H1 (cell line): Measurements from ENCODE around the gene HACD3. TPM values are rescaled to one million over a fixed set of nuclear protein-coding genes. Genes with fewer than 3 reads are reported as not detected.
A peak's percentile ranks its signal among the peaks of the same experiment; 100 is the strongest.

ENCODE experiments used
- CTCF ChIA-PET: fragments of 300-600 bp; sonication (Branson Sonifier 250); formaldehyde crosslinking; loops from one replicate; lab custom pipeline; 2021; ENCODE audit not compliant: partially characterized antibody; lab: Charles Lee
- POLR2A ChIA-PET: fragments of 300-600 bp; sonication (Branson Sonifier 250); formaldehyde crosslinking; loops from one replicate; lab custom pipeline; 2021; ENCODE audit warnings: inconsistent platforms; ENCODE audit not compliant: partially characterized antibody; lab: Charles Lee
- DNase-seq, 2 experiments: peaks; one replicate each; pipeline versions ENCODE4 v3.0.0 to v3.0.0-alpha.2; 2010 to 2022; ENCODE audit warnings: low spot score in 2 of 2, low read depth in 1 of 2, mixed read lengths in 1 of 2
- FAIRE-seq: peaks from 2 replicates; lab custom pipeline; 2011; peaks lifted over from hg19 to GRCh38; lab: Jason Lieb, UNC
- H2AFZ ChIP-seq: 2 replicates; pipeline ENCODE4 v1.8.1; 2012; ENCODE audit warnings: low read length, inconsistent platforms
- H2AK5ac ChIP-seq: 2 replicates; pipeline ENCODE4 v1.6.1; 2013; ENCODE audit warnings: low read depth, low read length
- H2BK120ac ChIP-seq: replicated peaks from 2 replicates; pipeline ENCODE3; 2013; ENCODE audit warnings: low read depth, low read length, inconsistent platforms
- H2BK12ac ChIP-seq: 2 replicates; pipeline ENCODE4 v1.6.1; 2013; ENCODE audit warnings: low read depth, low read length
- H2BK15ac ChIP-seq: 2 replicates; pipeline ENCODE4 v1.6.1; 2013; ENCODE audit warnings: low read length
- H2BK20ac ChIP-seq: 2 replicates; pipeline ENCODE4 v1.6.1; 2013; ENCODE audit warnings: low read length
- H2BK5ac ChIP-seq: 2 replicates; pipeline ENCODE4 v1.6.1; 2013; ENCODE audit warnings: low read depth, low read length
- H3K14ac ChIP-seq: 2 replicates; pipeline ENCODE4 v1.6.1; 2013; ENCODE audit warnings: inconsistent platforms; ENCODE audit not compliant: insufficient read length
- H3K18ac ChIP-seq: 2 replicates; pipeline ENCODE4 v1.6.1; 2013; ENCODE audit warnings: low read length; ENCODE audit errors: extremely low read depth
- H3K23ac ChIP-seq: 2 replicates; pipeline ENCODE4 v1.6.1; 2013; ENCODE audit warnings: inconsistent platforms; ENCODE audit not compliant: insufficient read length
- H3K23me2 ChIP-seq: 2 replicates; pipeline ENCODE4 v1.6.1; 2013; ENCODE audit warnings: low read depth, low read length
- H3K27ac ChIP-seq: 2 replicates; pipeline ENCODE4 v1.6.1; 2011; ENCODE audit warnings: low read depth, low read length, inconsistent platforms
- H3K27me3 ChIP-seq, 4 experiments: replicated peaks in 1 of 4; 1 replicate in 1 of 4; 2 replicates in 3 of 4; pipeline versions ENCODE4 v1.6.1 to v1.8.1; 2011 to 2013; ENCODE audit warnings: low read length in 3 of 4, mild to moderate bottlenecking in 3 of 4, inconsistent platforms in 2 of 4, mixed read lengths in 2 of 4, moderate library complexity in 1 of 4; ENCODE audit not compliant: control insufficient read depth in 3 of 4, insufficient read depth in 3 of 4; ENCODE audit errors: extremely low read depth in 1 of 4
- H3K36me3 ChIP-seq, 4 experiments: 2 replicates each; pipeline versions ENCODE4 v1.6.1 to v1.8.1; 2011 to 2013; ENCODE audit warnings: mild to moderate bottlenecking in 4 of 4, low read length in 3 of 4, moderate library complexity in 2 of 4, control low read depth in 1 of 4, inconsistent platforms in 1 of 4; ENCODE audit not compliant: insufficient read depth in 4 of 4, control insufficient read depth in 2 of 4
- H3K4ac ChIP-seq: replicated peaks from 2 replicates; pipeline ENCODE3; 2013; ENCODE audit warnings: low read length, low read depth, mixed read lengths, inconsistent platforms; ENCODE audit not compliant: insufficient read length
- H3K4me1 ChIP-seq, 4 experiments: replicated peaks in 1 of 4; 1 replicate in 1 of 4; 2 replicates in 3 of 4; pipeline versions ENCODE4 v1.6.1 to v1.8.1; 2011 to 2013; ENCODE audit warnings: low read length in 3 of 4, inconsistent platforms in 2 of 4, mixed read lengths in 1 of 4; ENCODE audit not compliant: insufficient read depth in 4 of 4, control insufficient read depth in 3 of 4
- H3K4me2 ChIP-seq, 2 experiments: 2 replicates each; pipeline versions ENCODE4 v1.6.1 to v1.8.1; 2011 to 2013; ENCODE audit warnings: low read depth in 2 of 2, low read length in 2 of 2, control low read depth in 1 of 2, inconsistent platforms in 1 of 2, mild to moderate bottlenecking in 1 of 2; ENCODE audit not compliant: insufficient read depth in 1 of 2
- H3K4me3 ChIP-seq, 4 experiments: fragments of 200-600, 300-600 bp in 1 of 4; sonication (generic), shearing (Covaris generic), sonication (Bioruptor Twin) in 1 of 4; 2 replicates each; pipeline versions ENCODE4 v1.5.1 to v1.8.1; 2011 to 2016; ENCODE audit warnings: low read length in 4 of 4, low read depth in 3 of 4, control low read depth in 2 of 4, inconsistent platforms in 2 of 4, mild to moderate bottlenecking in 2 of 4, mixed read lengths in 1 of 4, moderate library complexity in 1 of 4; ENCODE audit not compliant: insufficient read depth in 2 of 4; ENCODE audit errors: extremely low read depth in 1 of 4
- H3K56ac ChIP-seq: replicated peaks from 2 replicates; pipeline ENCODE3; 2013; ENCODE audit warnings: low read depth, mild to moderate bottlenecking, mixed read lengths, low read length, inconsistent platforms; ENCODE audit not compliant: insufficient read length
- H3K79me1 ChIP-seq: 2 replicates; pipeline ENCODE4 v1.6.1; 2013; ENCODE audit warnings: low read depth, low read length, control low read depth
- H3K79me2 ChIP-seq, 2 experiments: 2 replicates each; pipeline versions ENCODE4 v1.6.1 to v1.8.1; 2012 to 2013; ENCODE audit warnings: low read length in 2 of 2, mild to moderate bottlenecking in 2 of 2, inconsistent platforms in 1 of 2; ENCODE audit not compliant: insufficient read depth in 2 of 2, control insufficient read depth in 1 of 2
- H3K9ac ChIP-seq, 4 experiments: replicated peaks in 1 of 4; 1 replicate in 1 of 4; 2 replicates in 3 of 4; pipeline versions ENCODE4 v1.6.1 to v1.8.1; 2011 to 2013; ENCODE audit warnings: low read depth in 3 of 4, low read length in 3 of 4, control low read depth in 2 of 4, mild to moderate bottlenecking in 2 of 4, moderate library complexity in 2 of 4, inconsistent platforms in 1 of 4; ENCODE audit errors: extremely low read depth in 1 of 4
- H3K9me3 ChIP-seq, 2 experiments: 2 replicates each; pipeline versions ENCODE4 v1.6.1 to v1.8.1; 2012 to 2013; ENCODE audit warnings: mild to moderate bottlenecking in 2 of 2, moderate library complexity in 2 of 2, control low read depth in 1 of 2, inconsistent platforms in 1 of 2, low read depth in 1 of 2, low read length in 1 of 2, mixed read lengths in 1 of 2; ENCODE audit not compliant: insufficient read depth in 2 of 2
- H4K20me1 ChIP-seq, 2 experiments: replicated peaks in 1 of 2; 2 replicates each; pipeline versions ENCODE3 to v1.8.1; 2011 to 2013; ENCODE audit warnings: inconsistent platforms in 2 of 2, low read length in 2 of 2, mild to moderate bottlenecking in 1 of 2; ENCODE audit not compliant: insufficient read depth in 2 of 2, control insufficient read depth in 1 of 2
- H4K5ac ChIP-seq: 2 replicates; pipeline ENCODE4 v1.6.1; 2013; ENCODE audit warnings: low read length, low read depth, mixed read lengths, inconsistent platforms; ENCODE audit not compliant: insufficient read length
- H4K8ac ChIP-seq: 2 replicates; pipeline ENCODE4 v1.8.0; 2013; ENCODE audit warnings: mild to moderate bottlenecking, moderate library complexity, low read length, inconsistent platforms; ENCODE audit not compliant: insufficient read depth; ENCODE audit errors: extremely low read depth
- H4K91ac ChIP-seq: replicated peaks from 2 replicates; pipeline ENCODE3; 2013; ENCODE audit warnings: low read length, mixed read lengths, inconsistent platforms; ENCODE audit not compliant: insufficient read length
- BACH1 ChIP-seq: IDR thresholded peaks from 2 replicates; pipeline ENCODE4 v1.6.1; 2012; ENCODE audit warnings: low read length, improper control_type of control experiment
- BCL11A ChIP-seq, 2 experiments: IDR thresholded peaks; one replicate each; pipeline ENCODE4 v1.6.1; 2011; ENCODE audit warnings: low read depth in 2 of 2, low read length in 2 of 2, mild to moderate bottlenecking in 2 of 2
- MAFK ChIP-seq: IDR thresholded peaks from 2 replicates; pipeline ENCODE4 v1.6.1; 2012; ENCODE audit warnings: low read depth, mild to moderate bottlenecking, improper control_type of control experiment, low read length
- SRF ChIP-seq: IDR thresholded peaks from 2 replicates; pipeline ENCODE4 v1.6.1; 2011; ENCODE audit warnings: mild to moderate bottlenecking, low read depth, low read length, moderate library complexity
- WGBS, 2 experiments: shearing (Covaris generic) in 1 of 2; methylation state at CpG; one replicate each; pipeline versions ENCODE4 v1.1.6 to v1.1.7; 2013 to 2015; ENCODE audit warnings: low lambda C conversion rate in 2 of 2, mixed read lengths in 2 of 2, inconsistent platforms in 1 of 2, low coverage in 1 of 2, missing lambda C conversion rate in 1 of 2; ENCODE audit not compliant: insufficient replicate concordance in 2 of 2, insufficient coverage in 1 of 2, insufficient read length in 1 of 2; ENCODE audit errors: extremely low coverage in 1 of 2, missing lambda C conversion rate in 1 of 2; 5-methylcytosine and 5-hydroxymethylcytosine counted together
- polyA plus RNA-seq, 7 experiments: library from polyadenylated mRNA; depleted of rRNA in 3 of 7; stranded (reverse) in 5 of 7; unstranded in 2 of 7; fragments of >200 nt in 5 of 7; fragments of 200-250 nt in 2 of 7; gene quantifications; 1 replicate in 5 of 7; 2 replicates in 1 of 7; 4 replicates in 1 of 7; pipeline versions ENCODE4 v1.2.1 to v1.2.3, GENCODE V29; 2011 to 2013; ENCODE audit warnings: missing spikeins in 2 of 7, mixed read lengths in 2 of 7
- total RNA-seq: library from RNA; stranded (reverse); fragmentation: NEBNext Ultra II Directional; extraction: Animal tissue kit (Norgen Biotek cat#: 25700); gene quantifications from 2 replicates; pipeline ENCODE4 v1.2.1, GENCODE V29; 2021

The HACD3 gene
- total and polyA plus RNA-seq, 2 of the 8 experiments (the other 6 are each of a cell fraction or from before 2014, with no cell fraction given): 78.8 to 120 TPM

- Histone ChIP-seq H4K91ac (no peak overlapping the region), H2BK12ac (no peak overlapping the region), H4K5ac (no peak overlapping the region), H2AK5ac (no peak overlapping the region), H3K79me1 (no peaks in the 10 kb centered on the region), H3K27ac (no peak overlapping the region), H3K14ac (no peak overlapping the region), H3K4me1 (no peaks in the 10 kb centered on the region), H3K4me3 (no peak overlapping the region), H3K9ac (no peak overlapping the region), H4K20me1 (no peaks in the 10 kb centered on the region), H3K27me3 (no peaks in the 10 kb centered on the region), H3K23ac (no peak overlapping the region), H2BK20ac (no peak overlapping the region), H3K79me2 (no peaks in the 10 kb centered on the region), H4K8ac (no peak overlapping the region), H2BK120ac (no peak overlapping the region), H3K23me2 (no peaks in the 10 kb centered on the region), H3K36me3 (peaks cover 4 to 55% (median 31%) of the 10 kb centered on the region in 4 experiments; a peak in 7 of 8 replicates), H3K56ac (no peak overlapping the region), H3K18ac (no peak overlapping the region), H2BK15ac (no peak overlapping the region), H3K9me3 (no peaks in the 10 kb centered on the region), H2AFZ (no peak overlapping the region), H2BK5ac (no peak overlapping the region), H3K4me2 (no peak overlapping the region), H3K4ac (no peak overlapping the region)
- TF ChIP-seq MAFK: peak; percentile 61; the same call in 1 of the 2 replicates
- TF ChIP-seq BCL11A (IDR thresholded peaks at IDR 0.05; ENCODE audit: low read depth in 2 of 2, low read length in 2 of 2): no peak
- TF ChIP-seq BACH1: peak; percentile 87
- TF ChIP-seq SRF: no peak
- 100% methylated on average over 2 of the region's 2 CpGs; no CpG with 5 or more reads in 1 of the 2 experiments for WGBS, 2 experiments
- CTCF ChIA-PET: interaction anchor here (0.9 to 1.5 kb wide), 4 partner anchors 8 to 259 kb away, joined by 3 to 5 read pairs (median 4); no protein-coding TSS in a partner anchor
- POLR2A ChIA-PET: no interaction called here
- FAIRE-seq (no peak), DNase-seq (no peak)
Measured at GRCh38 chr15:65598468-65598867, 68.2 kb downstream of the HACD3 start.
